OCI-LY1 (cell line): Measurements from ENCODE around the gene MAP7.

ENCODE experiments used
- H2AFZ ChIP-seq: fragments of 200-600 bp; sonication (generic), shearing (Covaris generic); 2 replicates; pipeline ENCODE4 v1.6.0; 2014; ENCODE audit warnings: antibody characterized with exemption, mild to moderate bottlenecking, low read length
- H3F3A ChIP-seq: fragments of 200-600 bp; sonication (generic), shearing (Covaris generic); 2 replicates; pipeline ENCODE4 v1.6.0; 2014; ENCODE audit warnings: mild to moderate bottlenecking, antibody characterized with exemption, low read length, moderate library complexity; ENCODE audit not compliant: insufficient read depth
- H3K27ac ChIP-seq: fragments of 200-600 bp; sonication (generic); 2 replicates; pipeline ENCODE4 v1.5.1; 2014; ENCODE audit warnings: low read length, mixed run types, mild to moderate bottlenecking, low read depth; ENCODE audit not compliant: poor library complexity, severe bottlenecking
- H3K27me3 ChIP-seq: fragments of 200-600 bp; sonication (generic); 2 replicates; pipeline ENCODE4 v1.6.0; 2014; ENCODE audit warnings: antibody characterized with exemption, mild to moderate bottlenecking, low read length, moderate library complexity; ENCODE audit not compliant: insufficient read depth
- H3K36me3 ChIP-seq: fragments of 200-600 bp; sonication (generic); 2 replicates; pipeline ENCODE4 v1.6.1; 2014; ENCODE audit warnings: mild to moderate bottlenecking, antibody characterized with exemption, low read length, moderate library complexity, mixed read lengths; ENCODE audit not compliant: insufficient read depth
- H3K4me1 ChIP-seq: fragments of 200-600 bp; sonication (generic); 2 replicates; pipeline ENCODE4 v1.5.1; 2014; ENCODE audit warnings: mild to moderate bottlenecking, low read length, moderate library complexity; ENCODE audit not compliant: insufficient read depth, severe bottlenecking
- H3K4me2 ChIP-seq: fragments of 200-600 bp; sonication (generic), shearing (Covaris generic); 2 replicates; pipeline ENCODE4 v1.6.1; 2014; ENCODE audit warnings: low read length
- H3K4me3 ChIP-seq: fragments of 200-600 bp; sonication (generic); 2 replicates; pipeline ENCODE4 v1.5.1; 2014; ENCODE audit warnings: low read length, low read depth, mild to moderate bottlenecking, mixed read lengths; ENCODE audit not compliant: poor library complexity, severe bottlenecking
- H3K79me2 ChIP-seq: fragments of 200-600 bp; shearing (Covaris generic); 2 replicates; pipeline ENCODE4 v1.6.1; 2016; ENCODE audit warnings: mixed run types, low read length, mixed read lengths; ENCODE audit not compliant: insufficient read depth
- H3K9ac ChIP-seq: fragments of 200-600 bp; sonication (generic), shearing (Covaris generic); 2 replicates; pipeline ENCODE4 v1.6.1; 2014; ENCODE audit warnings: mild to moderate bottlenecking, low read length, mixed read lengths
- H3K9me2 ChIP-seq: fragments of 200-600 bp; sonication (generic), shearing (Covaris generic); 2 replicates; pipeline ENCODE4 v1.6.1; 2014; ENCODE audit warnings: low read depth, mild to moderate bottlenecking, low read length, mixed read lengths
- H3K9me3 ChIP-seq: fragments of 200-600 bp; shearing (Covaris generic); 2 replicates; pipeline ENCODE4 v1.6.1; 2014; ENCODE audit warnings: low read length, mixed read lengths
- H4K20me1 ChIP-seq: fragments of 200-600 bp; sonication (generic), shearing (Covaris generic); 2 replicates; pipeline ENCODE4 v1.6.0; 2016; ENCODE audit warnings: mild to moderate bottlenecking, low read length; ENCODE audit not compliant: insufficient read depth
- CTCF ChIP-seq: fragments of 200-600 bp; sonication (generic), shearing (Covaris generic); IDR thresholded peaks from 2 replicates; pipeline ENCODE4 v1.5.1; 2017; ENCODE audit warnings: mild to moderate bottlenecking, antibody characterized with exemption, low read length, moderate library complexity, mixed read lengths
- EZH2 ChIP-seq: fragments of 200-600 bp; sonication (generic), shearing (Covaris generic); IDR thresholded peaks from 2 replicates; pipeline ENCODE4 v1.8.0; 2017; ENCODE audit warnings: borderline replicate concordance, mixed run types, mild to moderate bottlenecking, antibody characterized with exemption, low read length, moderate library complexity, mixed read lengths

The MAP7 gene

GRCh38 chr6:136464148-136464547 lies 86.1 kb downstream of the MAP7 start:
- Histone ChIP-seq H3K79me2 (no peaks in the 10 kb centered on the region), H4K20me1 (no peaks in the 10 kb centered on the region)

GRCh38 chr6:136463743-136464142 lies 86.5 kb downstream of the MAP7 start:
- H2AFZ ChIP-seq, result no peak overlapping the region
- H3F3A ChIP-seq, result no peaks in the 10 kb centered on the region
- no peaks in the 10 kb centered on the region for H3K79me2 ChIP-seq
- no peaks in the 10 kb centered on the region for H3K27me3 ChIP-seq
- no peaks in the 10 kb centered on the region for H3K9me3 ChIP-seq
- no peak overlapping the region for H3K9ac ChIP-seq
- H3K4me1 ChIP-seq, result no peaks in the 10 kb centered on the region
- H3K4me3 ChIP-seq, result no peak overlapping the region
- H3K27ac ChIP-seq, result no peak overlapping the region
- H4K20me1 ChIP-seq, result no peaks in the 10 kb centered on the region
- no peak overlapping the region for H3K4me2 ChIP-seq
- no peaks in the 10 kb centered on the region for H3K9me2 ChIP-seq
- no peak for TF ChIP-seq EZH2
- TF ChIP-seq CTCF, result no peak
- H3K36me3 ChIP-seq, result no peaks in the 10 kb centered on the region

More at GRCh38 chr6:136464148-136464547, 86.1 kb downstream of the MAP7 start:
- Histone ChIP-seq H3K4me3 (no peak overlapping the region), H3K27me3 (no peaks in the 10 kb centered on the region), H3K4me2 (no peak overlapping the region), H3K9me3 (no peaks in the 10 kb centered on the region), H3K4me1 (no peaks in the 10 kb centered on the region), H3K9ac (no peak overlapping the region), H3K9me2 (no peaks in the 10 kb centered on the region), H3F3A (no peaks in the 10 kb centered on the region), H2AFZ (no peak overlapping the region), H3K36me3 (no peaks in the 10 kb centered on the region), H3K27ac (no peak overlapping the region)
- TF ChIP-seq CTCF (no peak), EZH2 (no peak)

GRCh38 chr6:136446579-136447187 lies 103.5 kb downstream of the MAP7 start:
- H4K20me1 ChIP-seq, result no peaks in the 10 kb centered on the region
- H3K36me3 ChIP-seq, result no peaks in the 10 kb centered on the region
- no peaks in the 10 kb centered on the region for H3K9me2 ChIP-seq
- H3K27me3 ChIP-seq, result no peaks in the 10 kb centered on the region
- no peak overlapping the region for H3K27ac ChIP-seq
- H3K4me2 ChIP-seq, result no peak overlapping the region
- H3K4me1 ChIP-seq, result no peaks in the 10 kb centered on the region
- no peak overlapping the region for H3K4me3 ChIP-seq
- H3F3A ChIP-seq, result no peaks in the 10 kb centered on the region
- no peak for TF ChIP-seq CTCF
- no peak for TF ChIP-seq EZH2
- no peaks in the 10 kb centered on the region for H3K79me2 ChIP-seq
- no peaks in the 10 kb centered on the region for H3K9me3 ChIP-seq
- no peak overlapping the region for H2AFZ ChIP-seq
- no peak overlapping the region for H3K9ac ChIP-seq
